Middle frontal gyrus (tissue), 1 donor: Measurements from ENCODE around the gene RTKN.
"Not testable (repeated sequence)": the region's sequence is repeated elsewhere in the genome, so short reads cannot be mapped to it uniquely, and the experiment has no call there.

Source experiments
- DNase-seq: peaks from one replicate; pipeline ENCODE4 v3.0.0-alpha.2; 2015; ENCODE audit warnings: low spot score; ENCODE audit errors: extremely low spot score

Gene RTKN

DNA sequence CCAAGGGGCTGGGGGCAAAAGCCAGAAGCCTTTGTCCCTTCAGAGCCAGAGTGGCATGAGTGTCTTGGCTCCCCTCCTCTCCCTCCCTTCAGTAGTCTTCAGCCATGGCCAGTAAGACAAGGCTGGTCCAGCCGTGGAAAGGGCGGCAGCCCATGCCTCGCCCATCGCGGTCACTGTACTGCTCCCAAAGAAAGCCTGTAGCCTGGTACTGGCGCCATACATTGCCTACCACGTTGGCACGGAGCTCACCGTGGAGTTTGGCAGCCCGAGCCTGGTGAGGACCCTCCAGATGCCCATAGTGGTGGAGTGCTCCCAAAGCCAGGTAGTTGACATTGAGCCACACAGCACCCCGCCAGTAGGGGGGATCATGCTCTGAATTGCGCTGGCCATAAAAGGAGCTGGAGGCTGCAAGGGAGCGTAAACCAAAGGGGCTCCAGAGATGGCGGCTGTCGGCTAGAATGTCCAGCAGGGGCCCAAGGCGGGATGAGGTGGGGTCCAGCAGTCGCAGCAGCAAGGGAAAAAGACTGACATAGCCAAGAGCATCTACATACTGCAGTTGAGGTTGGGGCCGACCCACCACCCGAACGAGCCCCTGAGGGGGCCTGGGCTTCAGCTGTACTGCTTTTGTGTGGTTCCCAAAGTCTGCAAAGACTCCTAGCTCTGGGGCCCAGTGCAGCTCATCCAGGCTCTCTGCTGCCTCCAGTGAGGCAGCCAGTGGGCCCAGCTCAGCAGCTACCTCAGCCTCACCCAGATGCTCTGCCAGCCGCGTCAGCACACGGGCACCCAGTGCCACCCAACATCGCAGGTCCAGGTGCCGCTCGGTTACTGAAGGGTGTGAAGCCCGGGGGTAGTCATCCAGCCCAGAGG, 19.7 kb upstream of the RTKN start:
- no peak for DNase-seq

DNA sequence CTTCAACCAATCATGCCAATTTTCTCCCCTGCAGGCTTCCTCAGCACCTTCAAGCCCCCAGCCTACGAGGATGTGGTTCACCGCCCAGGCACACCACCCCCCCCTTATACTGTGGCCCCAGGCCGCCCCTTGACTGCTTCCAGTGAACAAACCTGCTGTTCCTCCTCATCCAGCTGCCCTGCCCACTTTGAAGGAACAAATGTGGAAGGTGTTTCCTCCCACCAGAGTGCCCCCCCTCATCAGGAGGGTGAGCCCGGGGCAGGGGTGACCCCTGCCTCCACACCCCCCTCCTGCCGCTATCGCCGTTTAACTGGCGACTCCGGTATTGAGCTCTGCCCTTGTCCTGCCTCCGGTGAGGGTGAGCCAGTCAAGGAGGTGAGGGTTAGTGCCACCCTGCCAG, 18.4 kb upstream of the RTKN start:
- DNase-seq, result not testable (repeated sequence)

DNA sequence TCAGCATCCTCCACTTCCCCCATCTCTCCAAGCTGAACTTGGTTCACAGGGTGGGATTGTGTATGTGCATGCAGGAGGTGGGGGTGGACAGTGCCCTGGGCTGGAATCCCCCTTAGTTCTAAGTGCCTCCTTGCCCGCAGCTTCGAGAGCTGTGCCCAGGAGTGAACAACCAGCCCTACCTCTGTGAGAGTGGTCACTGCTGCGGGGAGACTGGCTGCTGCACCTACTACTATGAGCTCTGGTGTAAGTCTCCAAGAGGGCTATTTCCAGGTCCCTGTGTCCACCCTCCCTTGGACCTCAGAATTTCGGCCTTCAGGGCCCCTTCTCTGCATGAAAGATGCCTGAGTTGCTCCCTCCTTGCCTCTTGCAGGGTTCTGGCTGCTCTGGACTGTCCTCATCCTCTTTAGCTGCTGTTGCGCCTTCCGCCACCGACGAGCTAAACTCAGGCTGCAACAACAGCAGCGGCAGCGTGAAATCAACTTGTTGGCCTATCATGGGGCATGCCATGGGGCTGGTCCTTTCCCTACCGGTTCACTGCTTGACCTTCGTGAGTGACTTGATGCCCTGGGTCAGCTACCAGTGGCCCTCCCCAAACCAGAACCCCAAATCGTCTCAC, 17.9 kb upstream of the RTKN start:
- DNase-seq, result not testable (repeated sequence)

- no peak for DNase-seq
Measured at GRCh38 chr2:74458938-74459363, 17.2 kb upstream of the RTKN start.

DNA sequence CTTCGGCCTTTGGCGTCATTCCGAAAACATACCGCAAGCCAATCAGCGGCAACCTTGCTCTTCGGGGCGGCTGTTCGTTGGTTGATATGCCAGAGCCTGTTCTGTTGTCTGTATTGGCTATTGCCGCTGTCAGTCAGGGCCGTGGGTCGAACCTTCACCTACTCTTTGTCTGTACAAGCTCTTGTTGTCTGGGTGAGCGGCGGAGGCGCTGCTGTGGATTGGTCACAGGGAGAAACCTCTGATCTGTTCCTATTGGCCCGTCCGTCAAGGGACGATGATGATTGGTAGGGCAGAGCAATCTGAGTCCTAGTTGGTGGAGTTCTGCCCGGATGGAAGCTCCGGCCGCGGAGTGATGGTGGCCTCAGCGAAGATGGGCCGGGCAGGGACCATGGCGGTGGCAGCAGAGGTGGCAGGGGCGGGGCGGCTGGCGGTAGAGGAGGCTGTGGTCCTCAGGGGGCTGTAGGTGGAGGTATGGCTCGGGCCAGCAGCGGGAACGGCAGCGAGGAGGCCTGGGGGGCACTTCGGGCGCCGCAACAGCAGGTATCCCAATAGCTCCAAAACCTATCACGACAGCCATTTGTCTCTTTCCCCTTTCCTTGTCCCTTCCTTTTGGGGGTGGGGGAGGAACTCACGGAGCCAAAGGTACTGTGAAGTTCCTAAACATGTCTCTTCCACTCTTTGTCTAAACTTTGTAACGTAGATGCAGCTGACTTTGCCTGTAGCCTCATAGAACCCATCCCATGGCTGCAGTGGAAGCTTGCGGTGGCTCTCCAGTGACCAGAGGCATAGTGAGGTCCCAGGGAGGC, 16.6 kb upstream of the RTKN start, which contains the start of gene WBP1:
Gene WBP1, plus strand, starts transcription at position 307 of the 806 bp plus-strand sequence. Its CDS starts 165 bp downstream, at position 472.
- peak; percentile 99 for DNase-seq

DNA sequence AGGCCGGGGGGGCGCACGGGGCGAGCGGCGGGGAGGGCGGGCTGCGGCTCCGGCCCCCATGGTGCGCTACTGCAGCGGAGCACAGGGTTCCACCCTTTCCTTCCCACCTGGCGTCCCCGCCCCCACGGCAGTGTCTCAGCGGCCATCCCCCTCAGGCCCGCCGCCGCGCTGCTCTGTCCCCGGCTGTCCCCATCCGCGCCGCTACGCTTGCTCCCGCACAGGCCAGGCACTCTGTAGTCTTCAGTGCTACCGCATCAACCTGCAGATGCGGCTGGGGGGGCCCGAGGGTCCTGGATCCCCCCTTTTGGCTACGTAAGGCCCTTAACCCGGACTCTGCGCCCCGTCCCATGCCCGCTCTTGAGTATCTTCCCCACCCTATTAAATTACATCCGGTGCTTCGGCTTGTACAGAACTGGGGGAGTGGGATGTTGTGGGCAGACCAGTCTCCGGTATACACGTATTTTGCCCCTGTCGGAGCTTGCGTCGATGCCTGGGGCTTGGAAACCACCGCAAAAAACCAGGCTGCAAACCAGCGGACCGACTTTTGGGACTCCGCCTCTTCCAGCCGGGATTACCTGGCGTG, 15.9 kb upstream of the RTKN start:
- DNase-seq, result no peak

DNA sequence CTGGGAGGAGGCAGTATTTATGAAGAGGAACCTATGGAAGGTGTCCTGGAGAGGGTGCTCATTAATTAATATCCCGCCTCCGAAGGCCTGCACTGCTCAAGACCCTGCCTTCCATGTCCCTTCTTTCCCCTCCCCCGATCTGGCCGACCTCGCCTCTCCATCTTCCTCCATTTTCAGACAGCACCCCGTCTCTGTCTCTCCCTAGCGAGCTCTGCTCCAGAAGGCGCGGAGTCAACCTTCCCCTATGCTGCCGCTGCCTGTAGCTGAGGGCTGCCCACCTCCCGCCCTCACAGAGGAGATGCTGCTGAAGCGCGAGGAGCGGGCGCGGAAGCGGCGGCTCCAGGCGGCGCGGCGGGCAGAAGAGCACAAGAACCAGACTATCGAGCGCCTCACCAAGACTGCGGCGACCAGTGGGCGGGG, 15.4 kb upstream of the RTKN start:
- DNase-seq, result peak; percentile 30

DNA sequence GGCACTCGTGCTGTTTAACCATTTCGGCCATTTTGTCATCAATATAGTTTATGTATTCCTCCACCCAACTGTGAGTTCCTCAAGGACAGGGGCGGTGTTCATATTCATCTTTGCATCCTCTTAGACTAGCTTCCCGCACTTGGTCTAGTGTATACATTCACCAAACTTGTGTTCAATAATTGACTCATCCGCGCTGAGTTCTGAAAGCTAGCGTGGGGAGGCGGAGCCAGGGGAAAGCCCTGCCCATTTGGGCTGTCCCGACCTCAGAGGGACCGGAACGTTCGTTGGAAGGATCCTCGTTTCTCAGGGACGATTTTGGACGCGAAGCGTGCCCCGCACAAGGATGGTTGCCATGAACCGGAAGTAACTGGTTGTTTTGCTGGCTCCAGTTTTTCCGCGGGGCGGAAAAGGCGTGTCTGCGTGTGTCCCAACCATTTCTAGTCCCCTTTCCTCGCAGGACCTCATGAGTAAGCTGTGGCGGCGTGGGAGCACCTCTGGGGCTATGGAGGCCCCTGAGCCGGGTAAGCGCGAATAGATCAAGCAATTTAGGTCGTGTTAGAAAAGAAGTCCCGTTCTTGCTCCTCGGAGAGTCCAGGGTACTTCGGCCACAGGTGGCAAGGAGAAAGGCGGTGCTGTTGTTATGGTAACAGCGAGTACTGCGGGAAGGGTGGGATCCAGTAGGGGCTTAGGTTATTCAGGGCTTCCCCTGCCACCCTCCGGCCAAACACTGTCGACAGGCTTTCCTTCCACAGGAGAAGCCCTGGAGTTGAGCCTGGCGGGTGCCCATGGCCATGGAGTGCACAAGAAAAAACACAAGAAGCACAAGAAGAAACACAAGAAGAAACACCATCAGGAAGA, 13.1 kb upstream of the RTKN start, which contains the start of gene INO80B:
Gene INO80B, plus strand, starts transcription at position 434 of the 858 bp plus-strand sequence. Its CDS starts 30 bp downstream, at position 464.
- peak; percentile 94 for DNase-seq

- no peak for DNase-seq
Measured at GRCh38 chr2:74450570-74451190, 8.9 kb upstream of the RTKN start.

- DNase-seq, result no peak
Measured at GRCh38 chr2:74448771-74449170, 7.0 kb upstream of the RTKN start.

GRCh38 chr2:74447230-74447999, 5.7 kb upstream of the RTKN start:
- DNase-seq, result no peak

- no peak for DNase-seq
Measured at GRCh38 chr2:74444498-74445318, 3.0 kb upstream of the RTKN start.

GRCh38 chr2:74442483-74443297, 953 bp upstream of the RTKN start:
- not testable (repeated sequence) for DNase-seq

GRCh38 chr2:74441170-74441689, 507 bp downstream of the RTKN start:
- DNase-seq, result no peak

- peak; percentile 58 for DNase-seq
Measured at GRCh38 chr2:74440378-74441169, 1.2 kb downstream of the RTKN start.

DNA sequence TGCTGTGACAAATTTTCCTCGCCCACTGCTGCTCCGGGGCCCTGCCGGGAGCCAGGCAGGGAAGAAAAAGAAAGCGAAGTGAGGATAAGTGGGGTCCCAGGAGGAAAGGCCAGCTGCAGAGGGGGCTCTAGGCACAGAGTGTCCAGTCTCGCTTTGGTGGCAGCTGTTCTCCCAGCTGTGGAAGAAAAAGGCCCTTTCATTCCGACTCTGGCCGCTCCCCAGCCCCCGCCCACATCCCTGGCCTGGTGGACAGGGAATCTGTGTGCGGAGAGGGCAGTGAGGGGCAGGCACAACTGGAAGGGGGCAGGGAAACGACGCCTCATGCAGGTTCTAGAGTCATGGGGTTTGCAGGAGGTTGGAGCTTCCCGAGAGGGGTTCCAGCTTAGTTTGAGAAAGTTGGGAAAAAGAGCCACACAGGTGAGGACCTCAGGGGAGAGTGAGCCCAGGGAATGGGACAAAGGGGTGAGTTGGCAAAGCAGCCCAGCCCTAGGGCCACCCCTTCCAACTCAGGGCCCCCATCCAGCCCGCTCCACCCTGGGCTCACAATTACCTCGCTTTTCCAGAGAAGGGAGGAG, 1.8 kb downstream of the RTKN start:
- DNase-seq, result peak; percentile 76
